ENCODE results near the gene USP12. TPM values are rescaled to one million over a fixed set of nuclear protein-coding genes. Genes with fewer than 3 reads are reported as not detected.

USP12 gene
- total RNA-seq, 1 donor from 2014 or later = 30.5 TPM

DNA sequence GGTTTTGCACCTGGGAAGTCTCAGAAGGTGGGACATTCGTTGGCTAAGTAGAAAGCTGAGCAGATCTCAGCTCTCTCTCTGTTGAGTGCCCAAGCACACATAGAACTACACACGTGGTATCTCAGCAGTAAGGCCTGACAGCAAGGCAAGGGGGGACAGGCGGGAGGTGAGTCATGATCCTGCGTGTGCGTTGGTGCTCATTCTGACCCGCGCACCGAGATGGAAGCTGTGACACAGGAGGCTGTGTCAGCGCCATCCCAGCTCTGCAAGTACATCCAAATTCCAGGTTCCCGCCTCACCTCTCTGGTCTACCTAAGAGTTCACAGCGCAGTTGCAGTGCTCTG, 135.7 kb downstream of the USP12 start:
- peaks cover 35% of the 10 kb centered on the region for H3K4me1 ChIP-seq (ENCODE audit: insufficient read depth, low read length)
- peak; percentile 74 for DNase-seq (ENCODE audit: low read depth)
- H3K4me3 ChIP-seq (ENCODE audit: insufficient read depth, low read depth, low read length) = peak overlapping the region; percentile 35
- H3K36me3 ChIP-seq (ENCODE audit: insufficient read depth, low read length) = no peaks in the 10 kb centered on the region
- Mint-ChIP-seq H3K4me1 (ENCODE audit: low read depth, unreplicated experiment) (peaks cover 39% of the 10 kb centered on the region), H3K36me3 (ENCODE audit: low read depth, unreplicated experiment) (no peaks in the 10 kb centered on the region), H3K9me3 (ENCODE audit: unreplicated experiment) (no peaks in the 10 kb centered on the region), H3K27ac (ENCODE audit: unreplicated experiment) (peak overlapping the region; percentile 23), H3K27me3 (ENCODE audit: low read depth, unreplicated experiment) (no peaks in the 10 kb centered on the region), H3K4me3 (ENCODE audit: unreplicated experiment) (no peak overlapping the region)
- H3K27me3 ChIP-seq (ENCODE audit: insufficient read depth, low read length) = no peaks in the 10 kb centered on the region
- H3K4me2 ChIP-seq (ENCODE audit: low read length) = peak overlapping the region; percentile 74
- peak overlapping the region; percentile 29 for H3K9ac ChIP-seq (ENCODE audit: low read length)
- FAIRE-seq = no peak
- H3K27ac ChIP-seq (ENCODE audit: low read depth, low read length) = peak overlapping the region; percentile 33
- H2AFZ ChIP-seq (ENCODE audit: low read depth, low read length) = peak overlapping the region; percentile 36
- no peaks in the 10 kb centered on the region for H3K79me2 ChIP-seq (ENCODE audit: insufficient read depth, low read length)
- no peaks in the 10 kb centered on the region for H3K9me3 ChIP-seq (ENCODE audit: insufficient read depth, low read depth, low read length)
- no peak for TF ChIP-seq EZH2 (IDR thresholded peaks at IDR 0.05; ENCODE audit: insufficient read depth, low read length)
- TF ChIP-seq, protein P1, sequence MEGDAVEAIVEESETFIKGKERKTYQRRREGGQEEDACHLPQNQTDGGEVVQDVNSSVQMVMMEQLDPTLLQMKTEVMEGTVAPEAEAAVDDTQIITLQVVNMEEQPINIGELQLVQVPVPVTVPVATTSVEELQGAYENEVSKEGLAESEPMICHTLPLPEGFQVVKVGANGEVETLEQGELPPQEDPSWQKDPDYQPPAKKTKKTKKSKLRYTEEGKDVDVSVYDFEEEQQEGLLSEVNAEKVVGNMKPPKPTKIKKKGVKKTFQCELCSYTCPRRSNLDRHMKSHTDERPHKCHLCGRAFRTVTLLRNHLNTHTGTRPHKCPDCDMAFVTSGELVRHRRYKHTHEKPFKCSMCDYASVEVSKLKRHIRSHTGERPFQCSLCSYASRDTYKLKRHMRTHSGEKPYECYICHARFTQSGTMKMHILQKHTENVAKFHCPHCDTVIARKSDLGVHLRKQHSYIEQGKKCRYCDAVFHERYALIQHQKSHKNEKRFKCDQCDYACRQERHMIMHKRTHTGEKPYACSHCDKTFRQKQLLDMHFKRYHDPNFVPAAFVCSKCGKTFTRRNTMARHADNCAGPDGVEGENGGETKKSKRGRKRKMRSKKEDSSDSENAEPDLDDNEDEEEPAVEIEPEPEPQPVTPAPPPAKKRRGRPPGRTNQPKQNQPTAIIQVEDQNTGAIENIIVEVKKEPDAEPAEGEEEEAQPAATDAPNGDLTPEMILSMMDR (IDR thresholded peaks at IDR 0.05; ENCODE audit: insufficient read depth, low read depth, low read length) = no peak
- no peaks in the 10 kb centered on the region for H4K20me1 ChIP-seq (ENCODE audit: insufficient read depth, low read length)

DNA sequence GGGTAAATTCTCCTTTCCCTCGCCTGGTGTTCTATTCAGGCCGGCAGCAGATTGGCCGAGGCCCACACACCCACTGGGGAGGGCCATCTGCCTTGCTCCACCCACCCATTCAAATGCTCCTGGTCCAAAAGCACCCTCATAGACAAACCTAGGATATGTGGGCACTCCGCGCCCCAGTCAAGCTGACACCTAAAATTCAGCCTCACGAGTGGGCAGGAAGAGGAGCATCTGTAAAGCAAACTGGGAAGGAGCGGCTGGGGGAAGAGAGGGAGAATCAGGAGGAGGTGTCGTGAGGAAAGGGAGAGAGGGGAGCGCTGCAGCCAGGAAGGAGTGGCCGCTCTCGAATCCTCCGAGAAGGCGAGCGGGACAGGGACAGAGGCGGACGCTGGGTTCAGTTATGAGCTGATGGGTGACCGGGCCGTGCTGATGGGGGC, 136.9 kb downstream of the USP12 start:
- no peaks in the 10 kb centered on the region for H3K36me3 Mint-ChIP-seq (ENCODE audit: low read depth, unreplicated experiment)
- no peak for DNase-seq (ENCODE audit: low read depth)
- Histone ChIP-seq H3K9me3 (ENCODE audit: insufficient read depth, low read depth, low read length) (no peaks in the 10 kb centered on the region), H3K4me2 (ENCODE audit: low read length) (peak overlapping the region; percentile 80), H3K27ac (ENCODE audit: low read depth, low read length) (no peak overlapping the region), H3K4me1 (ENCODE audit: insufficient read depth, low read length) (peaks cover 35% of the 10 kb centered on the region), H3K27me3 (ENCODE audit: insufficient read depth, low read length) (no peaks in the 10 kb centered on the region), H3K79me2 (ENCODE audit: insufficient read depth, low read length) (no peaks in the 10 kb centered on the region), H4K20me1 (ENCODE audit: insufficient read depth, low read length) (no peaks in the 10 kb centered on the region), H3K9ac (ENCODE audit: low read length) (no peak overlapping the region), H2AFZ (ENCODE audit: low read depth, low read length) (peak overlapping the region; percentile 70), H3K36me3 (ENCODE audit: insufficient read depth, low read length) (no peaks in the 10 kb centered on the region), H3K4me3 (ENCODE audit: insufficient read depth, low read depth, low read length) (peak overlapping the region; percentile 36)
- H3K4me1 Mint-ChIP-seq (ENCODE audit: low read depth, unreplicated experiment) = peaks cover 37% of the 10 kb centered on the region
- no peak for FAIRE-seq
- no peaks in the 10 kb centered on the region for H3K9me3 Mint-ChIP-seq (ENCODE audit: unreplicated experiment)
- no peaks in the 10 kb centered on the region for H3K27me3 Mint-ChIP-seq (ENCODE audit: low read depth, unreplicated experiment)
- H3K27ac Mint-ChIP-seq (ENCODE audit: unreplicated experiment) = no peak overlapping the region
- peak overlapping the region; percentile 8 for H3K4me3 Mint-ChIP-seq (ENCODE audit: unreplicated experiment)
- TF ChIP-seq, protein P1 (IDR thresholded peaks at IDR 0.05; ENCODE audit: insufficient read depth, low read depth, low read length) = no peak
- TF ChIP-seq EZH2 (IDR thresholded peaks at IDR 0.05; ENCODE audit: insufficient read depth, low read length) = no peak

DNA sequence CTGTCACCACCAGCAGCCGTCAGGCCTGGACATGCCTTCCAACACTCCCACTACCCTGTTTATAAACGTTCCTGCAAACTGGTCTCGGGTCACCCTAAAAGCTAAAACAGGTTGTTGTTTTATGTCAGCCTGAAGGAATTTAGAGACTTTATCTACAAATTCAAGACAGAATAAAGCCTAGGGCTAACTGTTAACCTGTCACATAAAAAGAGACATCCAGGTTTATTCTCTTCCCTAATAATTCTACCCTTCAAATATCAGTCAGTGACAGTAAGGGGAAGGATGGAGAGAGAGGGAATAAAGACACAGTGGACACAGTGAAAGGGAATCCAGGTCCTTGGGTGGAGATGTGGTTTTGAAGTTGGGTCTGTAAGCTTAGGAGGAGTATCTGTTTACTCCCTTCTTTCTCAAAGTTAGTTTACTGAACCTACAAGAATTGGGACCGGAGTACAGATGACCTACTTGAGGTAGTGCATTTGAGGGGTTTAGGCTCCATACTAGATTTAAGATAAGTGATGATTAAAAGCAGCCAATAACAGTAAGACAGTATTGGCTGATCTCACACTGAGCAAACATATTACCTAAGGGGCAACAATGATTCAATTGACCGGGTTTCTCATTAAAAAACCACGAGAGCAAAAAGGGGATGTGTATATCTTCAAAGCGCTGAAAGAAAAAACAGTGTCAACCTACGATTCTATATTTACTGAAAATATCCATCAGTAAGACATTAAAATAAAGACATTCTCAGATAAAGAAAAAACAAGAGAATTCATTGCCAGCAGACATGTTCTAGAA, 142.7 kb downstream of the USP12 start:
- FAIRE-seq (no peak), DNase-seq (ENCODE audit: low read depth) (no peak)
- Histone ChIP-seq H3K36me3 (ENCODE audit: insufficient read depth, low read length) (no peaks in the 10 kb centered on the region), H3K9me3 (ENCODE audit: insufficient read depth, low read depth, low read length) (no peaks in the 10 kb centered on the region), H2AFZ (ENCODE audit: low read depth, low read length) (no peak overlapping the region), H3K4me2 (ENCODE audit: low read length) (no peak overlapping the region), H4K20me1 (ENCODE audit: insufficient read depth, low read length) (no peaks in the 10 kb centered on the region), H3K4me3 (ENCODE audit: insufficient read depth, low read depth, low read length) (no peak overlapping the region), H3K9ac (ENCODE audit: low read length) (no peak overlapping the region), H3K27ac (ENCODE audit: low read depth, low read length) (no peak overlapping the region), H3K27me3 (ENCODE audit: insufficient read depth, low read length) (peaks cover 10% of the 10 kb centered on the region), H3K79me2 (ENCODE audit: insufficient read depth, low read length) (no peaks in the 10 kb centered on the region), H3K4me1 (ENCODE audit: insufficient read depth, low read length) (no peaks in the 10 kb centered on the region)
- H3K27me3 Mint-ChIP-seq (ENCODE audit: low read depth, unreplicated experiment) = peaks cover 23% of the 10 kb centered on the region
- no peak overlapping the region for H3K4me3 Mint-ChIP-seq (ENCODE audit: unreplicated experiment)
- H3K4me1 Mint-ChIP-seq (ENCODE audit: low read depth, unreplicated experiment) = no peaks in the 10 kb centered on the region
- H3K36me3 Mint-ChIP-seq (ENCODE audit: low read depth, unreplicated experiment) = peaks cover 5% of the 10 kb centered on the region
- no peak for TF ChIP-seq EZH2 (IDR thresholded peaks at IDR 0.05; ENCODE audit: insufficient read depth, low read length)
- TF ChIP-seq, protein P1 (IDR thresholded peaks at IDR 0.05; ENCODE audit: insufficient read depth, low read depth, low read length) = no peak
- H3K9me3 Mint-ChIP-seq (ENCODE audit: unreplicated experiment) = peaks cover 6% of the 10 kb centered on the region
- no peak overlapping the region for H3K27ac Mint-ChIP-seq (ENCODE audit: unreplicated experiment)

All from astrocyte (in vitro differentiated cells and primary cell).